HepG2 (cell line): Measurements from ENCODE around the gene CIAO2B. TPM values are rescaled to one million over a fixed set of nuclear protein-coding genes. Genes with fewer than 3 reads are reported as not detected.
A peak's percentile ranks its signal among the peaks of the same experiment; 100 is the strongest.

Experiments
- DPF2 ChIP-seq: sonication (generic); formaldehyde crosslinking; IDR thresholded peaks from 2 replicates; pipeline ENCODE4 v1.4.0; 2020; ENCODE audit warnings: mild to moderate bottlenecking, low read depth, missing genetic modification reagents, borderline replicate concordance
- HMG20B ChIP-seq: conservative IDR thresholded peaks from 2 replicates; pipeline ENCODE4 v1.6.1; 2016; ENCODE audit warnings: missing genetic modification reagents, missing compliant biosample characterization
- HNRNPL ChIP-seq: fragments of 200-400 bp; formaldehyde crosslinking; IDR thresholded peaks from 2 replicates; pipeline ENCODE4 v1.6.1; 2017; ENCODE audit warnings: mild to moderate bottlenecking, low read depth, low read length
- IKZF4 ChIP-seq: sonication (generic); formaldehyde crosslinking; IDR thresholded peaks from 2 replicates; pipeline ENCODE4 v1.5.1; 2020; ENCODE audit warnings: borderline replicate concordance, mild to moderate bottlenecking, low read depth, missing genetic modification reagents; ENCODE audit errors: not compliant biosample characterization
- POGZ ChIP-seq: sonication (generic); formaldehyde crosslinking; IDR thresholded peaks from 2 replicates; pipeline ENCODE4 v1.4.0; 2020; ENCODE audit warnings: mild to moderate bottlenecking, missing genetic modification reagents
- ZBTB7B ChIP-seq: sonication (generic); formaldehyde crosslinking; IDR thresholded peaks from 2 replicates; pipeline ENCODE4 v1.4.0; 2020; ENCODE audit warnings: missing genetic modification reagents
- ZC3H13 ChIP-seq: sonication (generic); formaldehyde crosslinking; IDR thresholded peaks from 2 replicates; pipeline ENCODE4 v1.8.1; 2023; ENCODE audit warnings: mild to moderate bottlenecking, missing genetic modification reagents, moderate library complexity
- ZNF24 ChIP-seq: fragments of 450-650 bp; IDR thresholded peaks from 2 replicates; pipeline ENCODE4 v1.6.1; 2017; ENCODE audit warnings: antibody characterized with exemption, mild to moderate bottlenecking
- ZNF296 ChIP-seq: sonication (generic); formaldehyde crosslinking; conservative IDR thresholded peaks from 2 replicates; pipeline ENCODE4 v1.5.0; 2020; ENCODE audit warnings: mild to moderate bottlenecking, missing genetic modification reagents
- ZNF550 ChIP-seq: sonication (generic); formaldehyde crosslinking; IDR thresholded peaks from 2 replicates; pipeline ENCODE4 v1.4.0; 2020; ENCODE audit warnings: mild to moderate bottlenecking, missing genetic modification reagents, borderline replicate concordance
- ZNF558 ChIP-seq: sonication (generic); formaldehyde crosslinking; IDR thresholded peaks from 2 replicates; pipeline ENCODE4 v1.9.0; 2022; ENCODE audit warnings: mild to moderate bottlenecking, missing genetic modification reagents, borderline replicate concordance
- ZNF567 ChIP-seq: sonication (generic); formaldehyde crosslinking; IDR thresholded peaks from 2 replicates; pipeline ENCODE4 v1.8.1; 2023; ENCODE audit warnings: mild to moderate bottlenecking, missing genetic modification reagents, borderline replicate concordance
- ZNF7 ChIP-seq: IDR thresholded peaks from 2 replicates; pipeline ENCODE4 v1.6.1; 2016; ENCODE audit warnings: missing biosample characterization, missing genetic modification reagents
- polyA plus RNA-seq, 8 experiments: library from polyadenylated mRNA; depleted of rRNA in 3 of 8; stranded (reverse) in 7 of 8; unstranded in 1 of 8; fragments of >200 nt; fragmentation: Illumina TruSeq in 4 of 8; extraction: Trizol in 4 of 8; gene quantifications; 2 replicates each; pipeline versions ENCODE4 v1.2.1 to v1.2.3, GENCODE V29; 2011 to 2016; ENCODE audit warnings: low read depth in 4 of 8, missing spikeins in 1 of 8, mixed read lengths in 1 of 8; ENCODE audit not compliant: insufficient read depth in 1 of 8
- total RNA-seq, 5 experiments: library from RNA; depleted of rRNA; stranded (reverse); fragments of >200 nt; fragmentation: Illumina TruSeq; extraction: Trizol; gene quantifications; 2 replicates each; pipeline ENCODE4 v1.2.3, GENCODE V29; 2016; ENCODE audit warnings: low read depth in 1 of 5
- TF ChIP-seq, protein P1 (sequence below): conservative IDR thresholded peaks from 2 replicates; pipeline ENCODE4 v1.6.1; 2018; ENCODE audit warnings: missing genetic modification reagents
- TF ChIP-seq, protein P2 (sequence below): sonication (generic); formaldehyde crosslinking; IDR thresholded peaks from 2 replicates; pipeline ENCODE4 v1.8.0; 2022; ENCODE audit warnings: low read depth, missing genetic modification reagents
- TF ChIP-seq, protein P3 (sequence below): sonication (generic); formaldehyde crosslinking; IDR thresholded peaks from 2 replicates; pipeline ENCODE4 v1.4.0; 2020; ENCODE audit warnings: mild to moderate bottlenecking, missing genetic modification reagents, borderline replicate concordance

Gene CIAO2B
- total and polyA plus RNA-seq, 2 of the 13 experiments (the other 11 are each of a cell fraction or from before 2014, with no cell fraction given): 157 to 293 TPM

DNA sequence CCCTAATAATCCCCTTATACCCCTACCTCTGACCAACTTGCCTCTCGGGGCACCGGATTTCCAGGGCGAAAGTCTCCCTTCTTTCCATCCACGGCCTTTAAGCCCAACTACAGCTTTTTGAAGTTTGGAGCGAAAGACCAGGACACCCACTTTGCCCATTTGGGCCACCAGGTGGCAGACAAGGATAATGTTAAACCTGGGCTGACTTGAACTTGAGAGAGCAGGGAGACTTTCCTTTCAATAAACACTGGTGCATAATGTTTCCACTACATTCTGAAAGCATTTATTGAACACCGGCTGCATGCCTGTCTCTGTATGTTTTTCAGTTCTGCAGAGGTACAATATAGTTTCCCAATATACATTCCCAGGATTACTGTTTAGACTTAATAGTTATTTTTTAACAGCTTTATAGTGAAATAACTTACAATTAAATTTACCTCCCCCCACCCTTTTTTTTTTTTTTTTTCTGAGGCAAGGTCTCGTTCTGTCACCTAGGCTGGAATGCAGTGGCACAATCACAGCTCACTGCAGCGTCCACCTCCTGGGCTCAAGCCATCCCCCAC is 20.0 kb upstream of the CIAO2B start (continued):
- TF ChIP-seq, protein P1, sequence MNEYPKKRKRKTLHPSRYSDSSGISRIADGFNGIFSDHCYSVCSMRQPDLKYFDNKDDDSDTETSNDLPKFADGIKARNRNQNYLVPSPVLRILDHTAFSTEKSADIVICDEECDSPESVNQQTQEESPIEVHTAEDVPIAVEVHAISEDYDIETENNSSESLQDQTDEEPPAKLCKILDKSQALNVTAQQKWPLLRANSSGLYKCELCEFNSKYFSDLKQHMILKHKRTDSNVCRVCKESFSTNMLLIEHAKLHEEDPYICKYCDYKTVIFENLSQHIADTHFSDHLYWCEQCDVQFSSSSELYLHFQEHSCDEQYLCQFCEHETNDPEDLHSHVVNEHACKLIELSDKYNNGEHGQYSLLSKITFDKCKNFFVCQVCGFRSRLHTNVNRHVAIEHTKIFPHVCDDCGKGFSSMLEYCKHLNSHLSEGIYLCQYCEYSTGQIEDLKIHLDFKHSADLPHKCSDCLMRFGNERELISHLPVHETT (CRISPR knock-in tag): no peak
- TF ChIP-seq ZNF550 (no peak), HNRNPL (no peak), ZNF567 (CRISPR knock-in tag) (no peak), ZNF558 (0 out of 2 replicates have a peak, but pooled peaks have one; percentile 35), ZNF7 (CRISPR knock-in tag) (no peak), HMG20B (CRISPR knock-in tag) (0 out of 2 replicates have a peak, but pooled peaks have one; percentile 27), ZC3H13 (no peak), DPF2 (CRISPR knock-in tag) (no peak), POGZ (CRISPR knock-in tag) (no peak), IKZF4 (CRISPR knock-in tag) (no peak), ZBTB7B (CRISPR knock-in tag) (0 out of 2 replicates have a peak, but pooled peaks have one; percentile 44), ZNF296 (CRISPR knock-in tag) (no peak), ZNF24 (0 out of 2 replicates have a peak, but pooled peaks have one; percentile 46)
- TF ChIP-seq, protein P2, sequence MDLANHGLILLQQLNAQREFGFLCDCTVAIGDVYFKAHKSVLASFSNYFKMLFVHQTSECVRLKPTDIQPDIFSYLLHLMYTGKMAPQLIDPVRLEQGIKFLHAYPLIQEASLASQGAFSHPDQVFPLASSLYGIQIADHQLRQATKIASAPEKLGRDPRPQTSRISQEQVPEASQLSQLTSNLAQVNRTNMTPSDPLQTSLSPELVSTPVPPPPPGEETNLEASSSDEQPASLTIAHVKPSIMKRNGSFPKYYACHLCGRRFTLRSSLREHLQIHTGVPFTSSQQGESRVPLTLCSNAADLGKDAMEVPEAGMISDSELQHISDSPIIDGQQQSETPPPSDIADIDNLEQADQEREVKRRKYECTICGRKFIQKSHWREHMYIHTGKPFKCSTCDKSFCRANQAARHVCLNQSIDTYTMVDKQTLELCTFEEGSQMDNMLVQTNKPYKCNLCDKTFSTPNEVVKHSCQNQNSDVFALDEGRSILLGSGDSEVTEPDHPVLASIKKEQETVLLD (CRISPR knock-in tag): no peak
- TF ChIP-seq, protein P3, sequence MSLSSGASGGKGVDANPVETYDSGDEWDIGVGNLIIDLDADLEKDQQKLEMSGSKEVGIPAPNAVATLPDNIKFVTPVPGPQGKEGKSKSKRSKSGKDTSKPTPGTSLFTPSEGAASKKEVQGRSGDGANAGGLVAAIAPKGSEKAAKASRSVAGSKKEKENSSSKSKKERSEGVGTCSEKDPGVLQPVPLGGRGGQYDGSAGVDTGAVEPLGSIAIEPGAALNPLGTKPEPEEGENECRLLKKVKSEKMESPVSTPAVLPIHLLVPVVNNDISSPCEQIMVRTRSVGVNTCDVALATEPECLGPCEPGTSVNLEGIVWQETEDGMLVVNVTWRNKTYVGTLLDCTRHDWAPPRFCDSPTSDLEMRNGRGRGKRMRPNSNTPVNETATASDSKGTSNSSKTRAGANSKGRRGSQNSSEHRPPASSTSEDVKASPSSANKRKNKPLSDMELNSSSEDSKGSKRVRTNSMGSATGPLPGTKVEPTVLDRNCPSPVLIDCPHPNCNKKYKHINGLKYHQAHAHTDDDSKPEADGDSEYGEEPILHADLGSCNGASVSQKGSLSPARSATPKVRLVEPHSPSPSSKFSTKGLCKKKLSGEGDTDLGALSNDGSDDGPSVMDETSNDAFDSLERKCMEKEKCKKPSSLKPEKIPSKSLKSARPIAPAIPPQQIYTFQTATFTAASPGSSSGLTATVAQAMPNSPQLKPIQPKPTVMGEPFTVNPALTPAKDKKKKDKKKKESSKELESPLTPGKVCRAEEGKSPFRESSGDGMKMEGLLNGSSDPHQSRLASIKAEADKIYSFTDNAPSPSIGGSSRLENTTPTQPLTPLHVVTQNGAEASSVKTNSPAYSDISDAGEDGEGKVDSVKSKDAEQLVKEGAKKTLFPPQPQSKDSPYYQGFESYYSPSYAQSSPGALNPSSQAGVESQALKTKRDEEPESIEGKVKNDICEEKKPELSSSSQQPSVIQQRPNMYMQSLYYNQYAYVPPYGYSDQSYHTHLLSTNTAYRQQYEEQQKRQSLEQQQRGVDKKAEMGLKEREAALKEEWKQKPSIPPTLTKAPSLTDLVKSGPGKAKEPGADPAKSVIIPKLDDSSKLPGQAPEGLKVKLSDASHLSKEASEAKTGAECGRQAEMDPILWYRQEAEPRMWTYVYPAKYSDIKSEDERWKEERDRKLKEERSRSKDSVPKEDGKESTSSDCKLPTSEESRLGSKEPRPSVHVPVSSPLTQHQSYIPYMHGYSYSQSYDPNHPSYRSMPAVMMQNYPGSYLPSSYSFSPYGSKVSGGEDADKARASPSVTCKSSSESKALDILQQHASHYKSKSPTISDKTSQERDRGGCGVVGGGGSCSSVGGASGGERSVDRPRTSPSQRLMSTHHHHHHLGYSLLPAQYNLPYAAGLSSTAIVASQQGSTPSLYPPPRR: no peak
